Upper lobe of left lung (tissue), 6 donors: ENCODE results near the gene SRPX. TPM values are rescaled to one million over a fixed set of nuclear protein-coding genes. Genes with fewer than 3 reads are reported as not detected.
A peak's percentile ranks its signal among the peaks of the same experiment; 100 is the strongest.

Source experiments
- ATAC-seq, 2 donors: fragments of 200-7000 bp; cut with Tn5 transposase; one replicate each; pipeline ENCODE4 v1.9.1; 2022; ENCODE audit warnings: mild to moderate bottlenecking in 2 of 2, moderate library complexity in 2 of 2; ENCODE audit not compliant: low FRiP score in 2 of 2
- DNase-seq, 2 donors: peaks; one replicate each; pipeline ENCODE4 v3.0.0-alpha.2; 2019 to 2020
- H3K27ac ChIP-seq, 4 donors: fragments of 200-600 bp; sonication (generic); one replicate each; pipeline ENCODE4 v1.5.1; 2016 to 2019
- H3K27me3 ChIP-seq, 4 donors: fragments of 200-600 bp; sonication (generic); one replicate each; pipeline ENCODE4 v1.5.1; 2017 to 2019
- H3K36me3 ChIP-seq, 4 donors: fragments of 200-600 bp; sonication (generic); one replicate each; pipeline ENCODE4 v1.5.1; 2016 to 2019
- H3K4me1 ChIP-seq, 4 donors: fragments of 200-600 bp; sonication (generic); one replicate each; pipeline ENCODE4 v1.5.1; 2018 to 2019
- H3K4me3 ChIP-seq, 4 donors: fragments of 200-600 bp; sonication (generic); one replicate each; pipeline ENCODE4 v1.5.1; 2017 to 2019; ENCODE audit warnings: mild to moderate bottlenecking in 2 of 4, moderate library complexity in 1 of 4
- H3K9me3 ChIP-seq, 4 donors: fragments of 200-600 bp; sonication (generic); one replicate each; pipeline ENCODE4 v1.5.1; 2018 to 2019
- CTCF ChIP-seq, 6 experiments: fragments of 450-650 bp in 4 of 6; fragments of 200-600 bp in 2 of 6; sonication (generic) in 2 of 6; IDR thresholded peaks; one replicate each; pipeline ENCODE4 v1.5.1; 2016 to 2019; ENCODE audit warnings: antibody characterized with exemption in 6 of 6
- EP300 ChIP-seq, 4 donors: sonication (generic); formaldehyde crosslinking; IDR thresholded peaks; one replicate each; pipeline ENCODE4 v1.5.1; 2017; ENCODE audit warnings: antibody characterized with exemption in 4 of 4, control low read depth in 2 of 4
- POLR2A ChIP-seq, 4 donors: fragments of 450-650 bp; IDR thresholded peaks; one replicate each; pipeline ENCODE4 v1.5.1; 2016 to 2017; ENCODE audit warnings: antibody characterized with exemption in 4 of 4, mild to moderate bottlenecking in 2 of 4
- POLR2AphosphoS5 ChIP-seq, 2 donors: sonication (generic); formaldehyde crosslinking; IDR thresholded peaks; one replicate each; pipeline ENCODE4 v1.5.1; 2017; ENCODE audit warnings: antibody characterized with exemption in 2 of 2
- WGBS, 2 donors: methylation state at CpG; one replicate each; pipeline ENCODE4 v1.1.5; 2017 to 2018; 5-methylcytosine and 5-hydroxymethylcytosine counted together
- total RNA-seq, 6 donors: library from RNA; depleted of rRNA in 4 of 6; stranded (reverse); fragments of >200 nt in 4 of 6; gene quantifications; one replicate each; pipeline versions ENCODE4 v1.1.0 to v1.2.1, GENCODE V29; 2016 to 2021
- donor health status: DM: no; HTN: no; CAD: no; lungs with moderate emphysema.
- donor health status: DM: no; HTN: yes; CAD: no; lungs with severe emphysema.

Gene SRPX
- total RNA-seq, 6 donors from 2014 or later, result 1.0 to 76.6 (median 41.3) TPM

- no peaks in the 10 kb centered on the region for H3K27me3 ChIP-seq
- H3K4me1 ChIP-seq, result no peaks in the 10 kb centered on the region
- no peak overlapping the region for H3K27ac ChIP-seq
- H3K9me3 ChIP-seq, result no peaks in the 10 kb centered on the region
- no peaks in the 10 kb centered on the region for H3K36me3 ChIP-seq
- ATAC-seq (no peak), DNase-seq (no peak)
- H3K4me3 ChIP-seq, result no peak overlapping the region
- TF ChIP-seq POLR2A (IDR thresholded peaks at IDR 0.05), result no peak
- TF ChIP-seq CTCF (IDR thresholded peaks at IDR 0.05), result peak in 4 of 6 experiments; percentile 19 to 35 (median 21)
- TF ChIP-seq EP300 (IDR thresholded peaks at IDR 0.05), result no peak
- TF ChIP-seq POLR2AphosphoS5 (IDR thresholded peaks at IDR 0.05), result no peak
- WGBS, 2 donors, result 53% methylated on average over 5 of the region's 5 CpGs; no CpG with 5 or more reads in 1 of the 2 donors
These were observed 28.5 kb downstream of the SRPX start for GRCh38 chrX:38192007-38192810.

GRCh38 chrX:38189431-38190250 lies 31.0 kb downstream of the SRPX start:
- no peak for TF ChIP-seq POLR2AphosphoS5 (IDR thresholded peaks at IDR 0.05)
- H3K27ac ChIP-seq, result no peak overlapping the region
- no peaks in the 10 kb centered on the region for H3K36me3 ChIP-seq
- DNase-seq (no peak), ATAC-seq (no peak)
- H3K9me3 ChIP-seq, result no peaks in the 10 kb centered on the region
- no peaks in the 10 kb centered on the region for H3K4me1 ChIP-seq
- H3K4me3 ChIP-seq, result no peak overlapping the region
- H3K27me3 ChIP-seq, result no peaks in the 10 kb centered on the region
- 49 to 62% methylated on average over 7 of the region's 7 CpGs for WGBS, 2 donors

GRCh38 chrX:38183596-38183995 lies 37.1 kb downstream of the SRPX start:
- no peaks in the 10 kb centered on the region for H3K36me3 ChIP-seq
- H3K27me3 ChIP-seq, result no peaks in the 10 kb centered on the region
- TF ChIP-seq POLR2AphosphoS5 (IDR thresholded peaks at IDR 0.05) (no peak), EP300 (IDR thresholded peaks at IDR 0.05) (no peak), POLR2A (IDR thresholded peaks at IDR 0.05) (no peak), CTCF (IDR thresholded peaks at IDR 0.05) (no peak)
- H3K27ac ChIP-seq, result no peak overlapping the region
- no peaks in the 10 kb centered on the region for H3K9me3 ChIP-seq
- WGBS, 2 donors, result 64 to 88% methylated on average over 1 of the region's 1 CpG
- no peaks in the 10 kb centered on the region for H3K4me1 ChIP-seq
- DNase-seq, result no peak
- H3K4me3 ChIP-seq, result no peak overlapping the region
- no peak for ATAC-seq

GRCh38 chrX:38181357-38181756 lies 39.3 kb downstream of the SRPX start:
- no peak overlapping the region for H3K4me3 ChIP-seq
- ATAC-seq (no peak), DNase-seq (no peak)
- no peak for TF ChIP-seq POLR2A (IDR thresholded peaks at IDR 0.05)
- no peaks in the 10 kb centered on the region for H3K9me3 ChIP-seq
- no peaks in the 10 kb centered on the region for H3K27me3 ChIP-seq
- 77 to 90% methylated on average over 2 of the region's 2 CpGs for WGBS, 2 donors
- H3K36me3 ChIP-seq, result no peaks in the 10 kb centered on the region
- H3K4me1 ChIP-seq, result no peaks in the 10 kb centered on the region
- H3K27ac ChIP-seq, result no peak overlapping the region

GRCh38 chrX:38178396-38178795 lies 42.3 kb downstream of the SRPX start:
- H3K4me3 ChIP-seq, result no peak overlapping the region
- H3K4me1 ChIP-seq, result no peaks in the 10 kb centered on the region
- H3K9me3 ChIP-seq, result no peaks in the 10 kb centered on the region
- no peak overlapping the region for H3K27ac ChIP-seq
- H3K36me3 ChIP-seq, result no peaks in the 10 kb centered on the region
- no peaks in the 10 kb centered on the region for H3K27me3 ChIP-seq
- no peak for ATAC-seq
- WGBS, 2 donors, result 56 to 70% methylated on average over 2 of the region's 2 CpGs
- TF ChIP-seq CTCF (IDR thresholded peaks at IDR 0.05) (no peak), EP300 (IDR thresholded peaks at IDR 0.05) (no peak), POLR2A (IDR thresholded peaks at IDR 0.05) (no peak), POLR2AphosphoS5 (IDR thresholded peaks at IDR 0.05) (no peak)
- DNase-seq, result no peak
